Ovary (tissue), 9 donors: ENCODE measurements around the gene PSME1. TPM values are rescaled to one million over a fixed set of nuclear protein-coding genes. Genes with fewer than 3 reads are reported as not detected.

Experiments used
- DNase-seq, 5 donors: peaks; one replicate each; pipeline ENCODE4 v3.0.0-alpha.2; 2019 to 2020
- H3K27ac ChIP-seq, 2 donors: fragments of 200-600 bp; one replicate each; pipeline versions ENCODE4 v1.5.1 to v1.8.0; 2019 to 2022
- H3K27me3 ChIP-seq: fragments of 200-600 bp; one replicate; pipeline ENCODE4 v1.8.0; 2022
- H3K36me3 ChIP-seq: fragments of 200-600 bp; sonication (generic); one replicate; pipeline ENCODE4 v1.5.1; 2019
- H3K4me1 ChIP-seq: one replicate; pipeline ENCODE4 v1.8.1; 2013; ENCODE audit warnings: mild to moderate bottlenecking, moderate library complexity; ENCODE audit not compliant: insufficient read depth
- H3K4me3 ChIP-seq: fragments of 200-600 bp; sonication (generic); one replicate; pipeline ENCODE4 v1.5.1; 2017
- H3K9me3 ChIP-seq, 2 donors: fragments of 200-600 bp in 1 of 2; sonication (generic) in 1 of 2; one replicate each; pipeline versions ENCODE4 v1.5.1 to v1.8.1; 2013 to 2019; ENCODE audit warnings: mild to moderate bottlenecking in 1 of 2, moderate library complexity in 1 of 2
- CTCF ChIP-seq, 3 donors: fragments of 450-650 bp in 2 of 3; fragments of 200-600 bp in 1 of 3; IDR thresholded peaks; one replicate each; pipeline versions ENCODE4 v1.5.1 to v1.8.0; 2016 to 2022; ENCODE audit warnings: antibody characterized with exemption in 3 of 3, mild to moderate bottlenecking in 1 of 3
- EP300 ChIP-seq: sonication (generic); formaldehyde crosslinking; IDR thresholded peaks from one replicate; pipeline ENCODE4 v1.6.1; 2017; ENCODE audit warnings: antibody characterized with exemption
- POLR2A ChIP-seq: fragments of 450-650 bp; IDR thresholded peaks from one replicate; pipeline ENCODE4 v1.6.1; 2017; ENCODE audit warnings: antibody characterized with exemption, mild to moderate bottlenecking, moderate library complexity
- WGBS, 3 donors: extraction: QIAGEN DNeasy Blood & Tissue Kit in 1 of 3; methylation state at CpG; one replicate each; pipeline versions ENCODE4 v1.1.5 to v1.1.7; 2013 to 2017; 5-methylcytosine and 5-hydroxymethylcytosine counted together
- intact Hi-C, 4 donors: fragments of 100-400 bp; cut with DNase I; formaldehyde crosslinking; loops; one replicate each; pipeline versions ENCODE4 v1.11.0 to v1.15.1; 2022 to 2023
- polyA plus RNA-seq, 2 donors: library from polyadenylated mRNA; stranded (reverse); fragments of 200-250 nt in 1 of 2; fragments of 350-450 nt in 1 of 2; fragmentation: Illumina TruSeq in 1 of 2; extraction: RNeasy Lipid Tissue Mini Kit (QIAGEN cat#74804) in 1 of 2; gene quantifications; one replicate each; pipeline ENCODE4 v1.2.3, GENCODE V29; 2013 to 2014
- total RNA-seq, 7 donors: library from RNA; depleted of rRNA in 2 of 7; stranded (reverse); fragments of >200 nt in 2 of 7; fragmentation: NEBNext Ultra II Directional in 3 of 7; extraction: Animal tissue kit (Norgen Biotek cat#: 25700) in 3 of 7; gene quantifications; one replicate each; pipeline versions ENCODE4 v1.1.0 to v1.2.4, GENCODE V29; 2016 to 2023
- donor health status: DM: no; HTN: no; CAD: no; lungs with moderate emphysema.
- donor health status: DM: no; HTN: no; CAD: no.
- donor health status: Bipolar disorder and iron deficiency.
- donor health status: DM: yes; HTN: yes; CAD: no.
- donor health status: DM: no; HTN: no; CAD: no.
- donor health status: DM: yes; HTN: yes; CAD: no.

PSME1 gene
- total and polyA plus RNA-seq, 9 donors = 93.6 to 261 (median 177) TPM

- DNase-seq = no peak
- Histone ChIP-seq H3K27me3 (no peaks in the 10 kb centered on the region), H3K36me3 (no peaks in the 10 kb centered on the region), H3K27ac (no peak overlapping the region), H3K4me1 (peaks cover 5% of the 10 kb centered on the region), H3K9me3 (no peaks in the 10 kb centered on the region), H3K4me3 (no peak overlapping the region)
- TF ChIP-seq EP300 (no peak), CTCF (IDR thresholded peaks at IDR 0.05) (no peak), POLR2A (no peak)
- intact Hi-C loops = no loop called here
- 90 to 95% (median 94%) methylated on average over 5 of the region's 5 CpGs for WGBS, 3 donors
Observed at GRCh38 chr14:24176599-24176998, 40.6 kb downstream of the PSME1 start.

- no peak for DNase-seq
- Histone ChIP-seq H3K4me1 (peaks cover 2% of the 10 kb centered on the region), H3K36me3 (no peaks in the 10 kb centered on the region), H3K27ac (no peak overlapping the region), H3K27me3 (no peaks in the 10 kb centered on the region), H3K4me3 (no peak overlapping the region), H3K9me3 (no peaks in the 10 kb centered on the region)
- TF ChIP-seq CTCF (IDR thresholded peaks at IDR 0.05) = no peak
- TF ChIP-seq POLR2A = no peak
- TF ChIP-seq EP300 = no peak
- intact Hi-C loops = no loop called here
- 76 to 81% (median 78%) methylated on average over 12 of the region's 12 CpGs for WGBS, 3 donors
Observed at GRCh38 chr14:24177041-24177825, 41.2 kb downstream of the PSME1 start.

GRCh38 chr14:24177891-24178290 lies 41.9 kb downstream of the PSME1 start:
- intact Hi-C loops = no loop called here
- Histone ChIP-seq H3K36me3 (no peaks in the 10 kb centered on the region), H3K4me3 (no peak overlapping the region), H3K4me1 (no peaks in the 10 kb centered on the region), H3K9me3 (no peaks in the 10 kb centered on the region), H3K27me3 (no peaks in the 10 kb centered on the region), H3K27ac (no peak overlapping the region)
- TF ChIP-seq CTCF (IDR thresholded peaks at IDR 0.05) (no peak), EP300 (no peak), POLR2A (no peak)
- 80 to 84% (median 83%) methylated on average over 14 of the region's 14 CpGs for WGBS, 3 donors
- DNase-seq = no peak

GRCh38 chr14:24178399-24179178 lies 42.6 kb downstream of the PSME1 start:
- Histone ChIP-seq H3K27me3 (no peaks in the 10 kb centered on the region), H3K9me3 (no peaks in the 10 kb centered on the region), H3K27ac (no peak overlapping the region), H3K4me1 (no peaks in the 10 kb centered on the region), H3K36me3 (no peaks in the 10 kb centered on the region), H3K4me3 (no peak overlapping the region)
- intact Hi-C loops = no loop called here
- 82 to 86% (median 84%) methylated on average over 12 of the region's 12 CpGs for WGBS, 3 donors
- TF ChIP-seq POLR2A = no peak
- no peak for TF ChIP-seq EP300
- TF ChIP-seq CTCF (IDR thresholded peaks at IDR 0.05) = no peak
- no peak for DNase-seq
